HPDE6-E6E7 (cell line): ENCODE data around the gene KLHL2.
A peak's percentile ranks its signal among the peaks of the same experiment; 100 is the strongest.
"Not testable (repeated sequence)": the region's sequence is repeated elsewhere in the genome, so short reads cannot be mapped to it uniquely, and the experiment has no call there.

Experiments used
- DNase-seq: peaks from one replicate; pipeline ENCODE4 v3.0.0; 2011; ENCODE audit warnings: missing footprints; ENCODE audit errors: extremely low spot score

Gene KLHL2, protein sequence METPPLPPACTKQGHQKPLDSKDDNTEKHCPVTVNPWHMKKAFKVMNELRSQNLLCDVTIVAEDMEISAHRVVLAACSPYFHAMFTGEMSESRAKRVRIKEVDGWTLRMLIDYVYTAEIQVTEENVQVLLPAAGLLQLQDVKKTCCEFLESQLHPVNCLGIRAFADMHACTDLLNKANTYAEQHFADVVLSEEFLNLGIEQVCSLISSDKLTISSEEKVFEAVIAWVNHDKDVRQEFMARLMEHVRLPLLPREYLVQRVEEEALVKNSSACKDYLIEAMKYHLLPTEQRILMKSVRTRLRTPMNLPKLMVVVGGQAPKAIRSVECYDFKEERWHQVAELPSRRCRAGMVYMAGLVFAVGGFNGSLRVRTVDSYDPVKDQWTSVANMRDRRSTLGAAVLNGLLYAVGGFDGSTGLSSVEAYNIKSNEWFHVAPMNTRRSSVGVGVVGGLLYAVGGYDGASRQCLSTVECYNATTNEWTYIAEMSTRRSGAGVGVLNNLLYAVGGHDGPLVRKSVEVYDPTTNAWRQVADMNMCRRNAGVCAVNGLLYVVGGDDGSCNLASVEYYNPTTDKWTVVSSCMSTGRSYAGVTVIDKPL

GRCh38 chr4:165207431-165208220 lies at the start of gene KLHL2:
TSS of gene KLHL2 (plus strand) at chr4:165207561. CDS start at chr4:165207877, 316 bp downstream.
- peak; percentile 40 for DNase-seq

GRCh38 chr4:165158762-165159161 lies 48.6 kb upstream of the KLHL2 start:
- DNase-seq: no peak

DNA sequence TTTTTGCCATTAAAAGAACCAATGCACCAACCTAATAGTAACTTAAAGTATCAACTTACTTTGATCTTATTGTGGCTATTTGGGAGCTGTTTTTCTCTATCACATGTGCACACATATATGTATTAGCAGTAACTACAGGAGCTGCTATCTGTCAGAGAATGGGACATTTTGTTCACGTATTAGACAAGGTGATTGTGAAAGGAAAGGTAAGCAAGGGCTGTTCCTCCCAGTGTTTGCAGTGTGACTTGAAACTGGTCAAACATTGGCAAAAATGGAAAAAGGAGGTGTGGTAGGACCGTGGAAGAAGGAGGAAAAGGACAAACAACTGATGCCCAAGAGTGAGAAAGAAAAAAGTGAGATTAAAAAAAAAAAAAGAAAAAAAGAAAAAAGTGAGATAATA lies 43.1 kb upstream of the KLHL2 start:
- no peak for DNase-seq

- not testable (repeated sequence) for DNase-seq
These were observed 40.5 kb upstream of the KLHL2 start for GRCh38 chr4:165166872-165167271.

DNA sequence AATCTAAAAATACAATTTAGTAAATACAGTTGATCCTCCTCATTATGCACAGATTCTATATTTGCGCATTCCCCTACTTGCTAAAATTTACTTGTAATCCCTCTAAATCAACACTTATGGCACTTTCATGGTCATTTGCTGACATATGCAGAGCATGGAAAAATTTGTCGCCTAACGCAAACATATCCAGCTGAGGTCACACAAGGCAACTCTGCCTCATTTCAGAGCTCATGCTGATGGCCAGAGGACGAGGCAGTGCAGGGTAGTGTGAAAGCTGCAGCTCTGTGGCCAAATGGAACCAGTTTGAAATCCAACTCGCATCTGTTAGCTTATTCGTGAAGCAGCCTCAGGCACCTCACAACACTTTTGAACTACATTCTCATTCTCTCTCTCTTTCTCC lies 39.7 kb upstream of the KLHL2 start:
- no peak for DNase-seq

DNA sequence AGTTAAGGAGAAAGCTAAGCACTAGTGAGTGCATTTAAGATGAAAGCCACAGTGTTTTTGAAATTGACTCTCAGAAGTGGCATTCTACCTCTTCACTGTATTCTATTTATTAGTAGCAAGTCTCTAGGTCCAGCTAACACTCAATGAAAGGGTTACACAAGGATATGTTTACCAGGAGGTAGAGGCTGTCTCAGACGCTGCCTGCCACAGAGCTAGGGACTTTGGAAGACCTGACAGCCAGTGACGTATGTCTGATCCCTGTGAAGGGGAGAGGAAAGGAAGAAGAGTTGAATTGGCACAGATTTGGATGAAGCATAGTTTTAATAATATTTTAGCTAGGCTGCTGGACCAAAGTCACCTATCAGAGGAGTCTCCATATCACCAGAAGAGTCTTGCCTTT lies 36.5 kb upstream of the KLHL2 start:
- DNase-seq: no peak

DNA sequence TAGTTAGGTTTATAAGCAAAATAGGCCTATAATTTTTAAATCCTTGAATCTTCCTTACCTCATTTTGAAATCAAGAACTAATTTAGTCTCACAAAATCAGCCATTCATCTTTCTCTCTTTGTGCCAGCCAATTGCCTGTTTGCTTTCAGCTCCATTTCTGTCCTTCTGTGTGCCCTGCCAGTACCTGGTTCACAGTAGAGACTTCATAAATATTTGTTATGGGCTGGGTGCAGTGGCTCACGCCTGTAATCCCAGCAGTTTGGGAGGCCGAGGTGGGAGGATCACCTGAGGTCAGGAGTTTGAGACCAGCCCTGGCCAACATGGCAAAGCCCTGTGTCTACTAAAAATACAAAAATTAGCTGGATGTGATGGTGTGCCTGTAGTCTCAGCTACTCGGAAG lies 31.9 kb upstream of the KLHL2 start:
- DNase-seq: not testable (repeated sequence)

DNA sequence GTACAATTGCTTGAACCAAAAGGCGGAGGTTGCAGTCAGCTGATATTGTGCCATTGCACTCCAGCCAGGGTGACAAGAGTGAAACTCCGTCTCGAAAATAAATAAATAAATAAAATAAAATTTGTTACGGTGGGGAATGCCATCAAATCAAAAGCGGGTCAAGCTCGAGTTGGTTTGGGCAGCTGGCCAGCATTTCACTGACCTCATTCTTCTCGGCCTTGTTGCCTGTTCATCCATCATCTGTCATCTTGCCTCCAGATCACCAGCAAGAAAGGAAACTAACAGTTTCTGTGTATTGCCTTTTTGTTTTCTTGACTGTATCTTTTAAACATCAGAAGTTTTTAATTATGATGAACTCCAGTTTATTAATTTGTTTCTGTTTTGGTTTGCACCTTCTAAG lies 31.5 kb upstream of the KLHL2 start:
- DNase-seq: no peak

- DNase-seq: no peak
These were observed 29.4 kb upstream of the KLHL2 start for GRCh38 chr4:165177725-165178666.

GRCh38 chr4:165184220-165184619 lies 23.1 kb upstream of the KLHL2 start:
- DNase-seq: no peak

- not testable (repeated sequence) for DNase-seq
These were observed 22.4 kb upstream of the KLHL2 start for GRCh38 chr4:165184998-165185397.

GRCh38 chr4:165185448-165185847 lies 21.9 kb upstream of the KLHL2 start:
- DNase-seq: no peak

GRCh38 chr4:165190591-165191347 lies 16.6 kb upstream of the KLHL2 start:
- DNase-seq: no peak

DNA sequence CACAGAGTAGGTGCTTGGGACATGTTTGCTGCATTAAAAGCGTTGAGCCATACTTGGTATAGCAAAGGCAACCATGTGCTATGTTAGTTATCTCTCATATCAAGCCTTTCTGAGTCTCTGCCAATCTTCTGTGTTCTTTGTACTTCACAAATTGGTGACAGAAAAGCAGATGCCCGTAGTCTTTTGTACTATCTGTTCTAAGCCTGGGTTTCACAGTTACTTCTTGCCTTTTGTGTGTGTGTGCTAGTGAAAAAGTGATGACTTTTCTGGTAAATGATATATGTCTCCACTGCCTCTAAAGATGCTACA lies 16.1 kb upstream of the KLHL2 start:
- DNase-seq: no peak

DNA sequence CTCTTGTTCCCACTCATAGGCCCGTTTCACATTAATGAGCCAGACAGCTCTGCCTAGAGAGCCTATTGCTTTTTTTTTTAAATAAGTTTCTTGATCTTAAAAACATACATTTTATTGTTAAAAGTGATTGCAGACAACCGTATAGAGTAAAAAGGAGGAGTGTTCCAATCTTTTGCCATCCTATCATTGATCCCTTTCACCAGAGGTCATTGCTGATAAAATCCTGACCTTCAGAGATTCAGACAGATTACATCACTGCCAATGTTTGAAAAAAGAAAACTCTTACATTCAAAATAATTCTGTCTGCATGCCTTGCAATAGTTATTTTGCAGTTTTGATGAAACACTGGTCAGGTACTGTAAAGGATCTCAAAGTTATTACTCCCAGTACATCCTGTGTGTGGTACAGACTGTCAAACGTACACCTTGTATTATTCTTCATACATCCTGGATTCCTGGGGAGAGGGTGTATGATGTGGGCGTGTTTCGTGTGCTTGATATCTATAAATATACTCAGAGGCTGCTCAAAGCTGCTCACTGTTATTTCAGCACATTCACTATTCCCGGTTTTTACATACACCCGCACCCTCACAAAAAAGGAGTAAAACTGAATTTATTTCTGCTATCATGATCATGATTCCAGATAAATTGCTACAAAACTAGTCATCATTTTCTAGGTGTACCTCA lies 15.4 kb upstream of the KLHL2 start:
- no peak for DNase-seq

- no peak for DNase-seq
These were observed 14.9 kb upstream of the KLHL2 start for GRCh38 chr4:165192500-165192898.

DNA sequence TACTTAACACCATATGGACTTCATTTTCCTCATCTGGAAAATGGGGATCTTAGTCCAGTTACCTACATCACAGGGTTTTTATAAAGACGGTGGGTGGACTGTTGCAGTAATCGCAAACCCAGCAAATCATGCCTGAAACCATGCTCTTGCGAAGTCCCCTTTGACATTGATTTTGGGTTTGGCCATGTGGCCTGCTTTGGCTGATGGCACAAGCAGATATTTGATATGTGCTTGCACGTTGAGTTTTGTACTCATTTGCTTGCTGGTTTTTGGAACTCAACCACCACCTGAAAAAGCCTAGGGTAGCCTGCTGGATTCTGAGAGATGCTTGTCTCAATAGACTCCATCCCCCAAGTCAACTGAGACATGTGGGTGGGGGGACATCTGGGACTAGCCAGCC lies 14.4 kb upstream of the KLHL2 start:
- no peak for DNase-seq

DNA sequence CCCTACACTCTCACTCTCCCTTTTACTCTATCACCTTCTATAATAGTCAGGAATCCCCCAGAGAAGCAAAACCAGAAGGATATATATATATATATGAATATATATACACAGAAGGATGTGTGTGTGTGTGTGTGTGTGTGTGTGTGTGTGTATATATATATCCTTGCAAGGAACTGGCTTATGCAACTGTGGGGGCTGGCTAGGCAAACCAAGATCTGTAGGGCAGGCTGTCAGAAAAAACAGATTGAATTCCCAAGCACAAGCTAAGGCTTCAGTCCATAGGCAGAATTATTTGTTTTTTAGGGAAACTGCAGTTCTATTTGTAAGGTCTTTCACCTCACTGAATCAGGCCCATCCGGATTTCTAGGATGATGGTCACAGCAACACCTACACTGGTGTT lies 13.0 kb upstream of the KLHL2 start:
- DNase-seq: no peak

GRCh38 chr4:165198329-165198728 lies 9.0 kb upstream of the KLHL2 start:
- no peak for DNase-seq

GRCh38 chr4:165199286-165199685 lies 8.1 kb upstream of the KLHL2 start:
- DNase-seq: no peak
